Right renal cortex interstitium (tissue), 3 donors: ENCODE measurements around the gene IL17RD. TPM values are rescaled to one million over a fixed set of nuclear protein-coding genes. Genes with fewer than 3 reads are reported as not detected.

Source experiments
- polyA plus RNA-seq, 3 donors: library from polyadenylated mRNA; unstranded; fragments of 120-200 nt; gene quantifications; one replicate each; pipeline ENCODE4 v1.2.1, GENCODE V29; 2013; ENCODE audit not compliant: insufficient read length in 3 of 3

The IL17RD gene
- polyA plus RNA-seq, 3 donors = 45.2 to 52.8 (median 52.7) TPM

Other genes with a start within 250 kb of the IL17RD start
- gene SPATA12, start 104.7 kb downstream of the IL17RD start, polyA plus RNA-seq = under 1 TPM in 1 of 3 donors, not detected in 2; 0.07 TPM
- 1 to 10 TPM; 3.6 to 4.3 (median 3.7) TPM for gene HESX1, start 34.6 kb upstream of the IL17RD start, polyA plus RNA-seq
- gene APPL1, start 62.4 kb upstream of the IL17RD start, polyA plus RNA-seq = 10 to 100 TPM; 47.6 to 49.6 (median 49.1) TPM
- under 1 TPM; 0.58 to 0.74 (median 0.67) TPM for gene ASB14, start 127.3 kb upstream of the IL17RD start, polyA plus RNA-seq